HUDEP-2 (cell line): ENCODE data around the gene LPP.

ENCODE experiments used
- DNase-seq, 76 experiments: peaks; one replicate each; lab custom pipeline; 2025; ENCODE audit not compliant: unreplicated experiment in 76 of 76; lab: John Stamatoyannopoulos, UW

Gene LPP

GRCh38 chr3:188712991-188713390 is 559.0 kb downstream of the LPP start:
- DNase-seq, result no peak

GRCh38 chr3:188719545-188719944 is 565.6 kb downstream of the LPP start:
- DNase-seq, result no peak

GRCh38 chr3:188720215-188720614 is 566.3 kb downstream of the LPP start:
- no peak for DNase-seq

- DNase-seq, result no peak
Measured at GRCh38 chr3:188720636-188721035, 566.7 kb downstream of the LPP start.

GRCh38 chr3:188721312-188721711 is 567.4 kb downstream of the LPP start:
- DNase-seq, result no peak

GRCh38 chr3:188721990-188722389 is 568.0 kb downstream of the LPP start:
- no peak for DNase-seq

- DNase-seq, result no peak
Measured at GRCh38 chr3:188722963-188723362, 569.0 kb downstream of the LPP start.

- DNase-seq, result no peak
Measured at GRCh38 chr3:188727052-188727451, 573.1 kb downstream of the LPP start.

- no peak for DNase-seq
Measured at GRCh38 chr3:188728371-188728896, 574.5 kb downstream of the LPP start.

GRCh38 chr3:188729422-188729821 is 575.5 kb downstream of the LPP start:
- no peak for DNase-seq

GRCh38 chr3:188734395-188734794 is 580.4 kb downstream of the LPP start:
- DNase-seq, result no peak

GRCh38 chr3:188739511-188739910 is 585.6 kb downstream of the LPP start:
- DNase-seq, result no peak

- no peak for DNase-seq
Measured at GRCh38 chr3:188740010-188740409, 586.1 kb downstream of the LPP start.

GRCh38 chr3:188742755-188743550 is 589.0 kb downstream of the LPP start:
- DNase-seq, result no peak

- no peak for DNase-seq
Measured at GRCh38 chr3:188744166-188744565, 590.2 kb downstream of the LPP start.

GRCh38 chr3:188745031-188745430 is 591.1 kb downstream of the LPP start:
- no peak for DNase-seq

GRCh38 chr3:188746291-188746783 is 592.4 kb downstream of the LPP start:
- no peak for DNase-seq

GRCh38 chr3:188747489-188747888 is 593.5 kb downstream of the LPP start:
- DNase-seq, result no peak

- DNase-seq, result peak in 24 of 76 experiments; percentile 0 to 47 (median 8)
Measured at GRCh38 chr3:188749010-188749617, 595.2 kb downstream of the LPP start.

- DNase-seq, result no peak
Measured at GRCh38 chr3:188749830-188750229, 595.9 kb downstream of the LPP start.

- no peak for DNase-seq
Measured at GRCh38 chr3:188750617-188751016, 596.7 kb downstream of the LPP start.

- DNase-seq, result no peak
Measured at GRCh38 chr3:188752850-188753249, 598.9 kb downstream of the LPP start.
